DMS 273 (cell line): ENCODE data around the gene SRPRB.

Source experiments
- DNase-seq: peaks from one replicate; lab custom pipeline; 2025; ENCODE audit not compliant: unreplicated experiment; lab: John Stamatoyannopoulos, UW

SRPRB gene

GRCh38 chr3:133840055-133840737, 34.6 kb downstream of the SRPRB start:
- no peak for DNase-seq

GRCh38 chr3:133840767-133841166, 35.2 kb downstream of the SRPRB start:
- DNase-seq: peak; percentile 23

GRCh38 chr3:133841196-133841595, 35.6 kb downstream of the SRPRB start:
- no peak for DNase-seq

GRCh38 chr3:133842158-133842557, 36.5 kb downstream of the SRPRB start:
- no peak for DNase-seq

DNA sequence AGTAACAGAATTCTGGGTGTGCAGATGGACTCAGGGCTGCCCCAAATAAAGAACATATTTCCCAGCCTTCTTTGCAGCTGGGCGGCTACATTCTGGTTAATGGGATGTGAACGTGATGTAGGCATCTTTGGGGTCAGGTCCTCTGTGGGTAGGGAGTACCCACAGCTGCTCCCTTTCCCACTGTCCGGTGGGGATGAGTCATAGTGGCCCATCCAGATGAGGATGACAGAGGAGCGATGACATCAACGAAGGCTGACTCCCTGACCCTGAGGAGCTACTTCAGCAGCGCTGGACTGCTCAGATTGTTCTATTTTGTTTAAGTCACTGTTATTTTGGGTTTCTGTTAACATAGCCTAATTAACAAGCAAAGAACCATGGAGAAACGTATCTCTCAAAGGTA, 38.0 kb downstream of the SRPRB start:
- DNase-seq: no peak

GRCh38 chr3:133845127-133845526, 39.5 kb downstream of the SRPRB start:
- no peak for DNase-seq

- DNase-seq: no peak
Measured at GRCh38 chr3:133849346-133849745, 43.7 kb downstream of the SRPRB start.

- DNase-seq: no peak
Measured at GRCh38 chr3:133850034-133850433, 44.4 kb downstream of the SRPRB start.

GRCh38 chr3:133851266-133851906, 45.8 kb downstream of the SRPRB start:
- no peak for DNase-seq

DNA sequence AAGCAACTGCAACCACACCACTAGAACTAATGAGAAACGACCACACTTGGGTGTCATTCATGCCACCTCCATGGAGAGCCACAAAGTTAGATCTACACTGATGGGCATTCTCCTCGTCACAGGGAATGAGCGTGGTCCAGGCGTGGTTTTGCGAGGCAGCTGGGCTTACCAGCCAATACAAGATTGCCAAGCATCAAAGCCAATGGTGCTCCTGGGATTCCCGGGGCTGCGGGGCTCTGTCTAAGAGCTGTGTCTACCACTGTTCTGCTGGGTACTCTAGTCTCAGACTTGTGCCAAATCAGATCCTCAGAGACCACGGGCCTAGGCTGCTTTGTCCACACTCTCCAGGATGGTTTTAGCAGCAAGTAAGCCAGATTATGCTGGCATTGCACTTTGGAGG, 46.3 kb downstream of the SRPRB start:
- no peak for DNase-seq

DNA sequence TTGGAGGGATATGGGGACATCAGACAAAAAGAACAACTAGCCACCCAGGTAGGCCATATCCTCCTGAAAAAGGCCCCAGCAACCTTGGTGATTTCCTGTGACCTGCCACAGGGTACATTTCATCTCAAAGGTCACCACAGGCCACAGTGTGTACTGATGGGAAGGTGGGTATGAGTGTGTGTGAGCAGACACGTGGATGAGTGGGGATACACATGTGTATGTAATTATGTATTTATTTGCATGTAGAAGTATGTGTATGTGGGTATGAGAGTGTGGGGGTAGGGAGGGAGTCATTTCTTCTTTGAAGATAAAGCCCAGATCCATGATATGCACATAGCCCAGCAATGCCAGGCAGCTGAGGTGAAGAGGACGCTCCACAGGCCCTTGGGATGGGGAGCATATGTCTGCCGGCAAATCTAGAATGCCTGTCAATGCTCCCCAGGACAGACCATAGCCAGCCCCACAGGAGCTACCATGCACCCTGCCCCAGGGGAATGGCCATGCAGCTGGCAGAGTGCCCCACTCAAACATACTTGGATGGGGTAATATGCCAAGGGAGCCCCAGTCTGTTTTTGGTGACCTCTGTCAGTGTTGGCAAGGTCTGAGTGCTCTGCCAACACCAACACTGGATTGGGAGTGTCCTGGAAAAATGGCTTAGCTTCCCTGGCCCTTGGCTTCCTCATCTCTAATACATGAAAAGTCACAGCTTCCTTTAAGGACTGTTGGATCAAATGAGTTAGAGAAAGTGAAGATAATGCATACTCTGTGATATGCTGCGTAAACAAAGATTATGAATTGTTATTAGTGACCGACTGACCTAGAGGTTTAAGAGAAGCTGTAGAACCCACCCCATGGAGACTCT, 47.7 kb downstream of the SRPRB start:
- DNase-seq: no peak

DNA sequence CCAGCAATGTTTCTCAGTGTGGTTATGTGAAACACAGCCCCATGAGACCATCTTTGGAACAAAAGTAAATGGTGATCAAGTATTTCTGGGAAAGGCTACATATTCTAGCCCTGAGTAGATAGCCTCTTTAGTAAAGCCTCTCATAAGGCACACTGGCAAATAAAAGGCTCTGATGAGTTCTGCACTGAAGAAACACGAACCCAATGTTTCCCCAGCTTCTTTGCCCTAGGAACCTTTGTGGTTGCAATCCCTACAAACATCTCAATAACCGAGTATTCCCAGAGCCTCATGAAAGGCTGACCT, 48.3 kb downstream of the SRPRB start:
- DNase-seq: no peak

- no peak for DNase-seq
Measured at GRCh38 chr3:133854264-133855001, 48.8 kb downstream of the SRPRB start.

- no peak for DNase-seq
Measured at GRCh38 chr3:133855002-133855370, 49.4 kb downstream of the SRPRB start.

GRCh38 chr3:133855772-133856171, 50.2 kb downstream of the SRPRB start:
- no peak for DNase-seq

DNA sequence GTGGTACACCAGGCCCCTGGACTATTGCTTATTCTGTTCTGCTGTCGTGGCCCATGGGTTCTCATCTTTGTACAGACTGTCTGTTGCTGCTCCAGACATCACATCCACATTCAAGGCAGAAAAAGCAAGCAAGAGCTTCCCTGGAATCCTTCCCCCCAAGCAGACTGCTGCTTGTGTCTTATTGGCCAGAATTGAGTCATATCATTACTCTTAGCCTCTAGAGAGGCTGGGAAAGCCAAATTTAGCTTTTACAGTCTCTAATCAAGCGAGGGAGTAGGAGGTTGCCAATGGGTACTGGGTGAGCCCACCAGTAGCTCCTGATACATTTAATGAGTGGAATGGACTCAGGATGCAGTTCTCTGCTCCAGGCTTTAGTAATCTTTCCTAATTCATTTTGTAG, 50.7 kb downstream of the SRPRB start:
- DNase-seq: no peak

GRCh38 chr3:133857767-133858166, 52.2 kb downstream of the SRPRB start:
- DNase-seq: no peak

DNA sequence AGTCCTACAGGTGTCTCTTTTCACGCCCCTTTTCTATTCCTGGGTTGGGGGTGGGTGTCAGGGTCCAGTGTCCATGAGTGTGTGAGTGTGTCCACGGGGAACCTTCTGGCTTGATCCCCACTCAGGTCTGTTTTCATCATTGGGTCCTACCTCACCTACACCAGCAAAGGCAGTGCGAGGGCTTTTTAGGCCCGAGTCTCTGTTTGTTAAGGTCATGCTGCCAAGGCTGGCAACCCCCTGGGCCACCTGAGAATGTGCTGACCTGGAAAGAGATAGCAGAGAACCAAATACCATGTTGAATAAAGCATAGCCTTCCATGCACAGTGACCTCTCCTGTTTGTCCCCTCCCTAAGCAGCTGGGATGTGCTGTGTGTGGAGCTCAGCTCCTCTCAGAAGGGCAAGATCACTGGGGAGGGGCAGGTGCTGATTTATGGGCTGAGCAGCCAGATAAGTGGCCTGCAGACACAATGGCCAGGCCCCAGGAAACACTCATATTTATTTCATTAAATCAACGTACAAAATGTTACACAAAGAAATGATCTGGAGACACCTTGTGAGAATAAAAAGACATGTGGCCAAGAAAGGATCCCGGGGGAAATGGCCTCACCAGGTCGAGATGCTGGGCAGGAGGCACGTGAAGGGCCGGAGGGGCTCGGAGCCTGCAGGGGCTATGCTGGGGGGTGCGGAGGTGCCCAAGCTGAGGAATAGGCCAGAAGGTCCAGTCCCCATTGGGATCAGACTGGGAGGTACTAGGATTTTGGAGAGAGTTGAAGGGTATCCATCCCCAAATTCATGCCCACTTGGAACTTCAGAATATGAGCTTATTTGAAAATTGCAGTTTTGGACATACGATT, 54.0 kb downstream of the SRPRB start:
- DNase-seq: no peak

DNA sequence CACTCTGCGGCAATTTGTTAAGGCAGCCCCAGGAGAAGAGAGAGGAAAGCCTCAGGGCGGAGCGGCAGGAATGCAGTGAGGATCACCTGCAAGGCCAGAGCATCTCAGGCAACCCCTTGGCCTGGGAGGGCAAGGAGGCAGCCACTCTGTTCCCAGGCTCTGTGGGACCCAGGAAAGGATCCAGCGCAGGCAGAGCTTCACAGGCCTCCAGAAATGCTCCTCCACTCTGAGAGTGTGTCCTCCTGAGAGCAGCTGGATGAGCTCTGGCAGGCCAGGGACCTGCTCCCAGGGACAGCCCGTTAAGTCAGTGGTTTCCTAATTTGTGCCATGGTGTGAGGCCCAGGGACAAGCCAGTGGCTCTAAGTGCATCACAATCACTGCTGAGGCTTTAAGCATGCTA, 54.9 kb downstream of the SRPRB start:
- no peak for DNase-seq

DNA sequence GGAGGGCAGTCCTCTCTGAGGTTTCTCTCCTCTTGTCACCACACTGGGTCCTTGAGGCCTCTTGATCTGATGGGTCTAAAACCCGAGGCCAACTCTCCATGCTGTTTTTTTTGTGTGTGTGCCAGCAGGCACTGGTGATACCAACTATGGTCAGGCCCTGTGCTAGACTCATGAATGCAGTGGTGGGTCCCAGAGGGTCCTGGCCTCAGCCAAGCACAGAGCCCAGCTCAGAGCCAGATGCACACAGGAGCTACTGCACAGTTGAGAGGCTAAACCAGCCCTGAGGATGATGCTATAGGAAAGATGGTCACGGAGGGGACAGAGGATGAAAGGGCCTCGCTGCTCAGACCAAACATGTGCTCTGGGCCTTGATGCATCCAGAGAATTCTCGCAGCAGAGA, 56.5 kb downstream of the SRPRB start:
- no peak for DNase-seq

- DNase-seq: no peak
Measured at GRCh38 chr3:133863911-133864310, 58.3 kb downstream of the SRPRB start.
